Stimulated activated CD4-positive, alpha-beta T cell treated with anti-CD3 and anti-CD28 coated beads, Interleukin-15, amount 100 ng/mL, for 24 hours (primary cell): Measurements from ENCODE around the gene CARS2.
"Not testable (repeated sequence)": the region's sequence is repeated elsewhere in the genome, so short reads cannot be mapped to it uniquely, and the experiment has no call there.

ENCODE experiments used
- DNase-seq: peaks from one replicate; pipeline ENCODE4 v3.0.0-alpha.2; 2020

The CARS2 gene

DNA sequence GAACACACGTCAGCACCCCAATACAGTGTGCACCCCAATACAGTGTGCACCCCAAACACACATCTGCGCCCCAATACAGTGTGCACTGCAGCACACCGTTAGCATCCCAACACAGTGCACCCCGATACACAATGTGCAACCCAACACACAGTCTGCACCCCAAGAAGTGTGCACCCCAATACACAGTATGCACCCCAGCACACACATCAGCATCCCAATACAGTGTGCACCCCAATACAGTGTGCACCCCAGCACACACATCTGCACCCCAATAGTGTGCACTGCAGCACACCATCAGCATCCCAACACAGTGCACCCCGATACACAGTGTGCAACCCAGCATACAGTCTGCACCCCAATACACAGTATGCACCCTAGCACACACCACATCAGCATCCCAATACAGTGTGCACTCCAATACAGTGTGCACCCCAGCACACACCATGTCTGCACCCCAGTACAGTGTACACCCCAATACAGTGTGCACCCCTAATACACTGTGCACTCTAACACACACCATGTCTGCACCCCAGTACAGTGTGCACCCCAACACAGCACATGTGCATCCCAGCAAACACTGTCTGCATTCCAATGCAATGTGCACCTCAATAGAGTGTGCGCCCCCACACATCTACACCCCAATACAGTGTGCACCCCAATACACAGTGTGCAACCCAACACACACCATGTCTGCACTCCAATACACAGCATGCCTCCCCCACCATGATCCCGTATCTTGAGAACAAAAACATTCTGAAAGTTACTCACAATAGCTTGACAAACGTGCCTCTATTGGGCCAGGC lies 855 bp upstream of the CARS2 start:
- DNase-seq = no peak

DNA sequence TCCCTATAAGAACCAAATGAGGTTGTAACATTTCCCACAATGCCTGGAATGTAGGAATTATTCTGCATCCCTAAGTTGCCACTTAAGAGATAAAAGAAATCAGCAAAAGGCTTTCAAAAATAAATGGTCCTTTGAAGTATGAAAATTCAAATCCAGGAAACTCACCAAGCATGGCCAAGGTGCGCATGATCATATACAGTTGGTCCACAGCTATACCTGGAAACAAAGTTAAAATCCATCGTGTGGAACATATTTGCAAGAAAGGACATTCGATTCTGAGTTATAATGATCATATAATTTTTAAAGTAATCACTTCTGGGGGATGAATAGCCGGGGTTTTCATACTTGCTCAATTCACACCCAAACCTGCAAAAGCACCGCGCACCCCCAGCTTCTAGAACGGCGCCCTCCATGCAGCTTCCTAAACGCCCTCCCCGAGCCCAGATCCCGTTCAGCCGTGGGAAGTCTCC lies 525 bp downstream of the CARS2 start:
- no peak for DNase-seq

GRCh38 chr13:110702591-110703526 lies 3.1 kb downstream of the CARS2 start:
- DNase-seq = no peak

- DNase-seq = no peak
These were observed 3.8 kb downstream of the CARS2 start for GRCh38 chr13:110702089-110702488.

- DNase-seq = not testable (repeated sequence)
These were observed 4.9 kb downstream of the CARS2 start for GRCh38 chr13:110701061-110701460.

- no peak for DNase-seq
These were observed 5.3 kb downstream of the CARS2 start for GRCh38 chr13:110700641-110701040.

- no peak for DNase-seq
These were observed 5.7 kb downstream of the CARS2 start for GRCh38 chr13:110700186-110700585.

GRCh38 chr13:110699148-110700145 lies 6.5 kb downstream of the CARS2 start:
- no peak for DNase-seq

DNA sequence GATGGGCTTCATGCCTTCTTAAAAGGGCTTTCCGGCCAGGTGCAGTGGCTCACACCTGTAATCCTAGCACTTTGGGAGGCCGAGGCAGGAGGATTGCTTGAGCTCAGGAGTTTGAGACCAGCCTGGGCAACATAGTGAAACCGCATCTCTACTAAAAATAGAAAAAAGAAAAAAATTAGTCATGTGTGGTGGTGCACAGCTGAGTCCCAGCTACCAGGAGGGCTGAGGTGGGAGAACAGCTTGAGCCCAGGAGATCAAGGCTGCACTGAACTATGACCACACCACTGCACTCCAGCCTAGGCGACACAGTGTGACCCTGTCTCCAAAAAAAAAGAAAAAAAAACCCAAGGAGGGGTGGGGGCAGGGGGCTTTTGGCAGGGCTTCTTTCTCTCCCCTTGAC lies 7.2 kb downstream of the CARS2 start:
- no peak for DNase-seq

DNA sequence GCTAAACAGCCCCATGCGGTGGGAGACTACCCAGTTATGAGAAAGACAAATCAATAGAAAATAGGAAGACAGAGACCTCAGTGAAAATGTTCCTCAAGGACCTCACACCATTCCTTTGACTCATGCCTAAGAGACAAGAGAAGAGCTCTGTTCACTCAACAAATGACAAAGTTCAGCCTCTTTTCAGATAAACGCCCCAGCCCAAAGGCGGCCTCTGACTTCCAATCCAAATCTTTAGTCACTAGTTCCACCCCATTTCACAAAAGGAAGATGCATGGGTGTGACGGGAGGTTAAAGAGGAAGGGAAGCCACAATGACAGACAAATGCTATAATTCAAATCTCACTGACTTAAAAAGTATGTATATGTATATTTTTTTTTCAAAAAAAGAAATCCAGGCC lies 8.1 kb downstream of the CARS2 start:
- no peak for DNase-seq

DNA sequence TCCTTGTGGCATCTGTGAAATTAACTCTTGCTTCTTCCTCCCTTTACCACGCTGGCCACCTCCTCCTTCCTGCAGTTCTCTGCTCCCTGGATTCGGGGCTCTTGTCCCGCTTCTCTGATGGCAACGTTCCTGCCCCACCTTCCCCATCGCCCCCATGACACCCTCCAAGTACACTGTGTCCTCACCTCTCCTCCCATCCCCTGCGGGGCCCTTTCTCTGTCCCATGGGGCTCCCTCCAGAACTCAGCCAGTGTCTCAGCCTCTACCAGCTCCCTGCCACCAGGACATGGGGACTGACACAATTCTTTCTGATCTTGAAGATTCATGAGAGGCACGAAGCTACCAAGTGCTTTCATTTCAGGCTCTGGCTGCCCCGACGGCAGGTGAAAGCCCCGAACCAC lies 9.1 kb downstream of the CARS2 start:
- DNase-seq = no peak

DNA sequence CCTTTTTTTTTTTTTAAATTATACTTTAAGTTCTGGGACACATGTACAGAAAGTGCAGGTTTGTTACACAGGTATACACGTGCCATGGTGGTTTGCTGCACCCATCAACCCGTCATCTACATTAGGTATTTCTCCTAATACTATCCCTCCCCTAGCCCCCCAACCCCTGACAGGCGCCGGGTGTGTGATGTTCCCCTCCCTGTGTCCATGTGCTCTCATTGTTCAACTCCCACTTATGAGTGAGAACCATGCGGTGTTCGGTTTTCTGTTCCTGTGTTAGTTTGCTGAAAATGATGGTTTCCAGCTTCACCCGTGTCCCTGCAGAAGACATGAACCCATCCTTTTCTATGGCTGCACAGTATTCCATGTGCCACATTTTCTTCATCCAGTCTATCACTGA lies 10.1 kb downstream of the CARS2 start:
- DNase-seq = not testable (repeated sequence)

- DNase-seq = no peak
These were observed 15.4 kb downstream of the CARS2 start for GRCh38 chr13:110690516-110690915.

GRCh38 chr13:110689711-110690110 lies 16.2 kb downstream of the CARS2 start:
- no peak for DNase-seq

DNA sequence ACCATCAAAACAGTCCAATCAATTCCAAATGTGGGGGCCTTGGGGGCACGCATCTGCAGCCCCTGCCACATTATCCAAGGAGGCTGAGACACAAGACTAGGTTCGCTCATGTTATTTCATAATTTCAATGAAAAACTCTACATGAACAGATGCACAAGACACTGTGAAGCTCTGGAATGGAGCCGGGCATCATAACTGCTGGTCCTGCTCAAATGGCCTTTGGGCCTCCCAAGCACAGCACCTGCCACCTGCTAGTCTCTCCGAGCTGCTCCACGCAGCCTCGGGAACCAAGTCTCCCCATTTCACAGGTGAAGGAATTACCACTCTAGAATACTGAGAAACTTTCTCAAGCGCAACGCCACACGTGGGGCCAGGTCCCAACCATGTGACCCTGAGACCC lies 16.9 kb downstream of the CARS2 start:
- DNase-seq = no peak

GRCh38 chr13:110687736-110688135 lies 18.2 kb downstream of the CARS2 start:
- DNase-seq = no peak

- DNase-seq = no peak
These were observed 20.5 kb downstream of the CARS2 start for GRCh38 chr13:110685305-110686020.

GRCh38 chr13:110684388-110685056 lies 21.4 kb downstream of the CARS2 start:
- no peak for DNase-seq

DNA sequence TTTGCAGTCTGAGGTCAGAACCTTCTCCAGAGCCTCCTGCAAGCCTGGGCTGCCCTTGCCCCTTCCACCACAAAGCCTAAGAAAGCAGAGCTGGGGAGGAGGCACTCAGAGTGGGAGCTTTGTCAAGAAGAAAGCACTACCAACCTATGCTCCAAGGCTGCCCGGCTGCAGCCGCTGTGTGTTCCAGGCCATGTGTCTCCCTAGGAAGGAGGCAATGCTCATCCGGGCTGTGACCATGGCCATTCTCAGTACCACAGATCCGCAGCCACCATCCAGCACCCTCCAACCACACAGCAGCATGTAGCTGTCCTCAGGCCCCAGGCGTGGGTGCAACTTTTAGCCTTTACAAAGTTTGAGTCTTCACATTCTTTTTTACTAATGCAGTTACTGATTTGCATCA lies 22.0 kb downstream of the CARS2 start:
- DNase-seq = no peak

- DNase-seq = no peak
These were observed 22.6 kb downstream of the CARS2 start for GRCh38 chr13:110683203-110683883.

GRCh38 chr13:110682746-110683145 lies 23.2 kb downstream of the CARS2 start:
- DNase-seq = no peak
